Keratinocyte (primary cell): ENCODE results near the gene MAPK12.

ENCODE experiments used
- CTCF ChIP-seq, 3 experiments: IDR thresholded peaks in 1 of 3; conservative IDR thresholded peaks in 1 of 3; optimal IDR thresholded peaks in 1 of 3; 2 replicates in 2 of 3; 3 replicates in 1 of 3; pipeline versions ENCODE3 to v1.5.1; 2011; ENCODE audit warnings: low read length in 3 of 3, mild to moderate bottlenecking in 3 of 3, moderate library complexity in 2 of 3, control low read depth in 1 of 3, inconsistent platforms in 1 of 3; ENCODE audit not compliant: insufficient read depth in 2 of 3; ENCODE audit errors: extremely low read depth in 1 of 3
- EZH2 ChIP-seq: IDR thresholded peaks from one replicate; pipeline ENCODE4 v1.6.1; 2012; ENCODE audit warnings: inconsistent platforms, mild to moderate bottlenecking, low read length, moderate library complexity

- no peak for TF ChIP-seq CTCF (optimal IDR thresholded peaks at IDR 0.05 in 1 of 3, IDR thresholded peaks at IDR 0.05 in 1 of 3, conservative IDR thresholded peaks at IDR 0.05 in 1 of 3; ENCODE audit: extremely low read depth in 1 of 3, insufficient read depth in 2 of 3, low read length in 3 of 3)
- no peak for TF ChIP-seq EZH2
These were observed 19.9 kb upstream of the MAPK12 start for GRCh38 chr22:50281384-50281760.
